HPDE6-E6E7 (cell line): Measurements from ENCODE around the gene VILL.
"Not testable (repeated sequence)": the region's sequence is repeated elsewhere in the genome, so short reads cannot be mapped to it uniquely, and the experiment has no call there.

Experiments used
- DNase-seq: peaks from one replicate; pipeline ENCODE4 v3.0.0; 2011; ENCODE audit warnings: missing footprints; ENCODE audit errors: extremely low spot score

VILL gene

GRCh38 chr3:37963635-37964034 lies 27.0 kb upstream of the VILL start:
- no peak for DNase-seq

GRCh38 chr3:37964146-37964545 lies 26.4 kb upstream of the VILL start:
- no peak for DNase-seq

GRCh38 chr3:37964716-37965115 lies 25.9 kb upstream of the VILL start:
- no peak for DNase-seq

GRCh38 chr3:37967260-37967881 lies 23.2 kb upstream of the VILL start:
- peak; percentile 22 for DNase-seq

- no peak for DNase-seq
Measured at GRCh38 chr3:37968199-37968598, 22.4 kb upstream of the VILL start.

GRCh38 chr3:37968813-37969595 lies 21.6 kb upstream of the VILL start:
- no peak for DNase-seq

GRCh38 chr3:37969596-37970100 lies 20.9 kb upstream of the VILL start:
- no peak for DNase-seq

GRCh38 chr3:37970802-37971201 lies 19.8 kb upstream of the VILL start:
- no peak for DNase-seq

- DNase-seq: no peak
Measured at GRCh38 chr3:37971467-37971866, 19.1 kb upstream of the VILL start.

- not testable (repeated sequence) for DNase-seq
Measured at GRCh38 chr3:37972056-37972455, 18.5 kb upstream of the VILL start.

- no peak for DNase-seq
Measured at GRCh38 chr3:37973246-37974054, 17.1 kb upstream of the VILL start.

GRCh38 chr3:37974121-37975083 lies 16.2 kb upstream of the VILL start:
- peak; percentile 19 for DNase-seq

GRCh38 chr3:37979541-37980461 lies 10.8 kb upstream of the VILL start:
- DNase-seq: no peak

GRCh38 chr3:37980462-37981347 lies 9.9 kb upstream of the VILL start:
- no peak for DNase-seq

- DNase-seq: no peak
Measured at GRCh38 chr3:37981348-37981664, 9.3 kb upstream of the VILL start.

GRCh38 chr3:37982331-37982730 lies 8.3 kb upstream of the VILL start:
- DNase-seq: no peak

- DNase-seq: no peak
Measured at GRCh38 chr3:37984051-37984450, 6.5 kb upstream of the VILL start.

- no peak for DNase-seq
Measured at GRCh38 chr3:37984596-37984995, 6.0 kb upstream of the VILL start.

GRCh38 chr3:37985637-37986320 lies 4.8 kb upstream of the VILL start:
- no peak for DNase-seq
